Measurements from ENCODE around the gene VDR.

DNA sequence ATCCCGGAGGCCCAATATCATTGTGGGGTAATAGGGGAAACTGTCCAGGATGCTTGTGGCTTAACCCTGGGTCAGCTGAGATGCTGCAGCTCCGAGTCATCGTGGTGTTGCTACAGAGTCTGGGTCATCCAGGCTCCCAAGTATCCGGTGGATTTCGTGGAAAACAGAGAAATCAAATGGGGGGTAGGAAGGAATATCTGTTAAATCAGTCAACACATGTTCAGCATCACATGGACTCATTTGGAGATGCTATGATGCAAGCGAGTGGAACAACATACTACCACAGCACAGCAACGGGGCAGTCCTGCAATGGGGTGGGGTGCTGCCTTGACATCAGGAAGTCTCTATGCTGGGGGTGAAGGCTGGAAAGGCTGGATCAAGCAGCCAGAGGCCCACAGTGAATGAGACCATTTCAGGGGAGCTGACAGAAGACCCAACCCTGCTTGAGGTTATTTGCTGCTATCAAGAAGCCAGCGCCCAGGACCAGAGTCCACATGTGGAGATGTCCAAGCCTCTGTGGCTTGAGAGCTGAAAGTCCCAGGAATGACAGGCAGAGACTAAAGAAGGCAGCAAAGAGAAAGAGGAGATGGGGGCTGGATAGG lies 22.9 kb downstream of the VDR start:
- no peak for TF ChIP-seq EZH2 (IDR thresholded peaks at IDR 0.05; ENCODE audit: low read length, missing control alignments)
- TF ChIP-seq, protein P1, sequence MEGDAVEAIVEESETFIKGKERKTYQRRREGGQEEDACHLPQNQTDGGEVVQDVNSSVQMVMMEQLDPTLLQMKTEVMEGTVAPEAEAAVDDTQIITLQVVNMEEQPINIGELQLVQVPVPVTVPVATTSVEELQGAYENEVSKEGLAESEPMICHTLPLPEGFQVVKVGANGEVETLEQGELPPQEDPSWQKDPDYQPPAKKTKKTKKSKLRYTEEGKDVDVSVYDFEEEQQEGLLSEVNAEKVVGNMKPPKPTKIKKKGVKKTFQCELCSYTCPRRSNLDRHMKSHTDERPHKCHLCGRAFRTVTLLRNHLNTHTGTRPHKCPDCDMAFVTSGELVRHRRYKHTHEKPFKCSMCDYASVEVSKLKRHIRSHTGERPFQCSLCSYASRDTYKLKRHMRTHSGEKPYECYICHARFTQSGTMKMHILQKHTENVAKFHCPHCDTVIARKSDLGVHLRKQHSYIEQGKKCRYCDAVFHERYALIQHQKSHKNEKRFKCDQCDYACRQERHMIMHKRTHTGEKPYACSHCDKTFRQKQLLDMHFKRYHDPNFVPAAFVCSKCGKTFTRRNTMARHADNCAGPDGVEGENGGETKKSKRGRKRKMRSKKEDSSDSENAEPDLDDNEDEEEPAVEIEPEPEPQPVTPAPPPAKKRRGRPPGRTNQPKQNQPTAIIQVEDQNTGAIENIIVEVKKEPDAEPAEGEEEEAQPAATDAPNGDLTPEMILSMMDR (conservative IDR thresholded peaks at IDR 0.05 in 1 of 2, IDR thresholded peaks at IDR 0.05 in 1 of 2; ENCODE audit: low read depth in 1 of 2, low read length in 2 of 2) = no peak
